NCI-H1092 treated with DMSO at 0.1 percent for 48 hours (cell line): Measurements from ENCODE around the gene VPS50.
A peak's percentile ranks its signal among the peaks of the same experiment; 100 is the strongest.

Experiments
- DNase-seq: peaks from one replicate; lab custom pipeline; 2025; lab: John Stamatoyannopoulos, UW

Gene VPS50, protein sequence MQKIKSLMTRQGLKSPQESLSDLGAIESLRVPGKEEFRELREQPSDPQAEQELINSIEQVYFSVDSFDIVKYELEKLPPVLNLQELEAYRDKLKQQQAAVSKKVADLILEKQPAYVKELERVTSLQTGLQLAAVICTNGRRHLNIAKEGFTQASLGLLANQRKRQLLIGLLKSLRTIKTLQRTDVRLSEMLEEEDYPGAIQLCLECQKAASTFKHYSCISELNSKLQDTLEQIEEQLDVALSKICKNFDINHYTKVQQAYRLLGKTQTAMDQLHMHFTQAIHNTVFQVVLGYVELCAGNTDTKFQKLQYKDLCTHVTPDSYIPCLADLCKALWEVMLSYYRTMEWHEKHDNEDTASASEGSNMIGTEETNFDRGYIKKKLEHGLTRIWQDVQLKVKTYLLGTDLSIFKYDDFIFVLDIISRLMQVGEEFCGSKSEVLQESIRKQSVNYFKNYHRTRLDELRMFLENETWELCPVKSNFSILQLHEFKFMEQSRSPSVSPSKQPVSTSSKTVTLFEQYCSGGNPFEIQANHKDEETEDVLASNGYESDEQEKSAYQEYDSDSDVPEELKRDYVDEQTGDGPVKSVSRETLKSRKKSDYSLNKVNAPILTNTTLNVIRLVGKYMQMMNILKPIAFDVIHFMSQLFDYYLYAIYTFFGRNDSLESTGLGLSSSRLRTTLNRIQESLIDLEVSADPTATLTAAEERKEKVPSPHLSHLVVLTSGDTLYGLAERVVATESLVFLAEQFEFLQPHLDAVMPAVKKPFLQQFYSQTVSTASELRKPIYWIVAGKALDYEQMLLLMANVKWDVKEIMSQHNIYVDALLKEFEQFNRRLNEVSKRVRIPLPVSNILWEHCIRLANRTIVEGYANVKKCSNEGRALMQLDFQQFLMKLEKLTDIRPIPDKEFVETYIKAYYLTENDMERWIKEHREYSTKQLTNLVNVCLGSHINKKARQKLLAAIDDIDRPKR

DNA sequence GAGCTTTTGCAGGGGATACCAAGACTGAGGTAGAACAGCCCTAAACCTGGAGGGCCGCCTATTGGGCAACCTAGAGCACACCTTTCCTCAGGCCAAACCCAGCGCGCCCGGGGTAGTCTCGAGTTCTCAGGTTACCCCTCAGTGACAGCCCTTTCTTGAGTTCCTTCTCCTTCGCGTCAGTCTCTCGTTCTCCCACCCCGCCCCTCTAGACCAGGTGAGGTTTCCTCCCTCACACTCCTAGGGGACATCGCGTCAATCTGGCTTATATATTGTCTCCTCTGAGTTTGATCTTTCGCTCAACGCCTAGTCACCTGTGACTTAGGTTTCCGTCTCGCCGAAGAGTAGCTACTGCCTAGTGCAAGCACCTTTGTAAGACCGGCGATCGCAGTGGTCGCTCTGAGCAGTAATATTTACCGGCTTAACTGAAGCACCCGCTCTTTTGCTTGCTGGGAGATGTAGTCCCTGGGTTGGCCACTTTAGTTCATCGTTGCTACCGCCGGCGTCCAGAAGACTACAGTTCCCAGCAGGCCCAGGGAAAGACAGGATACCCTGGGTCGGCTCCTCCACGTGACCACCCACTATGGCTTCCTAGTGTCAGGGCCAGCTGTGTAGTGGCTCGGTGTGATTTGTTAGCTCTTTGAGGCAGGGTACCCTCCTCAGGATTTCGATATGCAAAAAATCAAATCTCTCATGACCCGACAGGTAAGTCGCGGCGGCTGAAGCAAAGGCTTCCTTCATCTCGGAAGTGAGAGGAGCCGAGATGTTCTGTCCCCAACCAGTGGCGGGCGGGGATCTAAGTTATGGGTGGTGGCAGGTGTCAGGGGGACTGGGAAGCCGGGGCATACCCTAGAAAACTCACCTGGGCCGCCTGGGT lies at the start of gene VPS50:
VPS50 (plus strand) TSS at position 568 of the 874 bp plus-strand sequence; CDS start at position 670, 102 bp downstream.
- peak; percentile 99 for DNase-seq

DNA sequence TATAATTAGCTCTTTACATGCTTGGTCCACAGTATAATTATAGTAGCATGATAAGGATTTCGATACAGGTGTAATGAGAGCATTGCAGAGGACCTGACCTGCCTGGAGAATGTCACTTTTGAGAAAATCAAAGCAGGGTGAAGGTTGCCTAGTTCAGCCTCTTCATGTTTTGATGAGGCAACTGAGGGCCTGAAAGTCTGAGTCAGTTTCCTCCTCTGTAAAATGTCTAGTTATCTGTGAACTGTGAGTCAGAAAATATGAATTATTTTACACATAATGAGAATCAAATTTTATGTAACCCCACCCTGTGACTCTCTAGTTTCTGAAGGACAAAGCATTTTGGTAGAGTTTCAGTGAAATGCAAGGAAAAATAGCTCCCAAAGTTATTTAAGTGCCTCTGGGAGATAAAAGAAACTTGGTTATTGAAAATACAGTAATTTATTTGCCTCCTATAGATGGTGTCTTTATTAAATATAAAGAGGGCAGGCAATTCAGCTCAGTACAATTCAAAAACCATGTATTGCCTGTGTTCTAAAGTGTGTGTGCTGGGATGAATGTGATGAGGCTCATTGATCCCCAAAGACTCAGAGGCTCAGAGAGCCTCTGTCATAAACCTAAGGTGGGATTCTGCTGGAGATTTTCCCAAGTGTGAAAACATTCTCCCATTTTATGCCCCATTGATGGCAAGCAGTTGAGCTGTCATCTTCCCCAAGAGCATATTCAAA lies 46.7 kb upstream of the VPS50 start:
- DNase-seq = no peak

DNA sequence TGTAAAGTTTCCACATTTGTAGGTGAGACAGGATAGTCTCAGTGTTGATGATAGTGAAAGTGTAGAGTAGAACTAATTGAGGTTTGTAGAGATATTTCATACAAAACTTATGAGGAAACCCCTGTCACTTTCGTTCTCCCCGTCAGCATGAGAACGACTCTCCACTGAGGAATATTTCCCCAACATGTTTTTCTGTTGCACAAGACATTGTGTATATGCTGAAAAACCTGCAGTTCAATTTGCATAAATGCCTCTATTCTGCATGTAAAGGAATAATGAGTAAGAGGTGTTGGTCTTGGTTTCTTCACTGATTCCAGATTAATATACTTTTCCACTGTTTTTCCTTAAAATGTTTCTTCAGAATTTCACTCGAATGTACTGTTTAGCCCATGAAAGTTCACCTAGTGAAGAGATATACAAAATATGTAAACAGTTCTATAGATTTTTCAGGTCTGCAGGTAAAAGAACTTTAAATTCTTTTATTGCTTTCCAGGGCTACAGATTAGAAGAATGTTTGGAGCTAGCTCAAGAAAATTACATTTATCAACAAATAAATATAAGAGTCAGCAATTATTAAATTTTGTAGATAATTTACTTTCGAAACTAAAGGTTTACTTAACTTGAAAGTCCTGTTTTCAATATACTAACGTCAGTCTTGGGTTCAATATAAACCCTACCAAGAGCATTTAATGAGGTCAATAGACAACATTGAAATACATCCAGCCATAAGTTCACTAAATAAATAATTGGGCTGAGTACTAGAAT lies 43.1 kb upstream of the VPS50 start:
- no peak for DNase-seq

DNA sequence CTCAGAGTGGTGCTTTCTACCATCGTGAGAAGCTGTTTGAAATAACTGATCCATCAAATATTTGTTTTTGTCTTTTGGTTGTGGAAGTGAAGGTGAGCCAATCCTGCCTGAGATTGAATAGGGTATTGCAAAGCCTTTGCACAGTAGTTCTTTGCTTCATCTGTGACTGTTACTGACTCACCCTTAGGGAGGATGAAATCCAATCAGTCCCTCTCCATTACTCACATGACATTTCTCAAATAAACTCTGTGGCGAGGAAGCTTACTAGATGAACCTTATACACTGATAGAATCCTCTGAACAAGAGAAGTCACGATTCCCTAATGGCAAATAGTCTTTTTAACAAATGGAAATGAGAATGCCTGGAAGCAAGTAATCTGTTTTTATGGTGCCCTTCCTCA lies 37.8 kb upstream of the VPS50 start:
- no peak for DNase-seq

DNA sequence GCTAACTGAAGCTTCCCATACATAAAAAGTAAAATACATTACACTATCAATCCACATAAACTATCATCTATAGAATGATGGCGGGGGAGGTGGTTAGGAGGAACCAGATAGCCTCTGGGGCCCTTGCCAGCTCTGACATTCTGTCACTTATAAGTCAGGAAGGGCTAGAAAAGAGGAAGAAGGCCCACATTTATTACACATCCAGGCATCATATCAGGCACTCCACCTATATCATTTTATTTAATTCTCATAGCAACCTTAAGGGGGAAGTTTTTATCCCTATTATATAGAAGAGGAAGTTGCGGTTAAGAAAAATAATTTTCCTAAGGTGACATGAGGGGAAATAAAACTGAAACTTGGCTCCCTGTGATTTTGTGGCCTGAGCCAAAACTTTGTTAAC lies 35.8 kb upstream of the VPS50 start:
- DNase-seq = no peak

DNA sequence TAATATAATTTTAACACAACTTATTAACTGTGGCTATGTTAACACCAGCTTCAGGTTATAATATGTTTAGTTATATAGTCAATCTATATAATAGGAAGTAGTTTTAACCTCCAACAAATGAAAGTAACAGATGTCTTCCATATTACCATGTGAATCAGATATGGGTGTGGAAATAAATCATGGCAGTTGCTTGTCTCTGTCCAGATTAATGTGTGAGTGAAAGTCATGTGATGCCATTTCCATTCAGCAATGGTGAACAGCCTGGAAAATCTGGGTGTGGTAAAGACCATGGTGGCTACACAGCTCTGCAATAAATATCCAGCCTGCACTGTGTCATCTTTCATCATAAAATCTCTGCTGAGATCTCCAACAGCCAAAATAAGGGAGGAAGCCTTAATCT lies 33.7 kb upstream of the VPS50 start:
- no peak for DNase-seq

DNA sequence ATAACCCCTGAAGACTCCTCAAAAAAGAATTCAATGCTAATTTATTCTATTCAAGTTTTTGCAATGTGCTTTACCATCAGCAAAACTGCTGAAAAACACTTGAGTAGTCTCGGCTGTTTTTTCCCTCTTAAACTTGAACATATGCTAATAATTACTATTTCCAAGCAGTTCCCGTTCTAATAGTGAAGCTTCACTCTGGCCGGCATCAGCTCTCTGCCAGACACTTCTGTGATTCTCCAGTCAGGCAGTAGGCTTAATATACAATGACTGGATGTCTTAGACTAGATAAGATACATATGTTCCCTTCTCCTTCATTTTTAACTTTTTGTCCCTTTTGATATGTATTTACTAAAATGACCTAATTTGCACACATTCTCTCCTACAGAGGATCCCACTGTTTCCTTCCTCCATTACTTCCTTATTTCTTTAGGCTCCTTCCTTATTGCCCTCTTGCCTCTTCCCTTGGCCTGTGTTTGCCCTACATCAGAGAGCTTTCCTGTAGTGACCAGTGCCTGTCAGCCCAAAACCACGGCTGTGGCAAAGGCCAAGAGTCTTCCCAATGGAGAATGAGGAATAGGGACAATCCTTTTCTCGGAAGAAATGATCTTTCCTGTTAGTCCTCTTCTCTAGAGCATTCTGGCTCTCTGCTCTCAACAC lies 29.4 kb upstream of the VPS50 start:
- DNase-seq = peak; percentile 32

DNA sequence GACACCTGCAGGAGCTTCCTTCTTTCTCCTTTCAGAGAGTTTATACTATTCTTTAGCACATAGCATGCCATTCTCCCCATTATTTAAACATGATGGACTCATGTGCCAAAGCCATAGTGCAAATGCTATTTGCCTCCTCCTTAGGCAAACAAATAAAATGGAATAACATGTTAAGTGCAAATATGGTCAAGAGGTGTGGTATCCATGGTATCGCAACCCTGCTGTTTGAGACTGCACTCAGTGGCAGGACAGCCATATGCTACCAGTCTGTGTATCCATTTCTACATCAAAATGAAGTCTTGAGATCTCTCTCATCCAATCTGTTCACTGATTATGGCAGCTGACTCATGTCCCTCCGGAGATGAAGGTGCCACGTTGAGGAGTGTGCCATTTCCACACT lies 28.7 kb upstream of the VPS50 start:
- peak; percentile 97 for DNase-seq

DNA sequence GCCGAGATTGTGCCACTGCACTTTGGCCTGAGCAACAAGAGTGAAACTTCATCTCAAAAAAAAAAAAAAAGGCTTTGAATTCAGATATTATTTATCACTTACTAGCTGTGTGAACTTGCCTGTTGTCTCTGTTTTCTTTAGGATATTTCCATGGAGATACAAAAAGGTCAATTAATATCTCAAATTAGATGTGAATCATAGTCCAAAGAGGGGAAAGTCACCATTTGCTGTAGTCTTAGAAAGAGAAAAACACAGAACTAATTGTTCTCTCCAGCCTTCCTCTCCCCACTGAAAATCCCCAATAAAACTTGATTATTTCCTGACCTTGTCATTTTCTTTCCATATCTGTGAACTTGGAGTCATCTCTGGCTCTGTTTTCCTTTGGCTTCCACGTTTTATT lies 27.1 kb upstream of the VPS50 start:
- DNase-seq = no peak

DNA sequence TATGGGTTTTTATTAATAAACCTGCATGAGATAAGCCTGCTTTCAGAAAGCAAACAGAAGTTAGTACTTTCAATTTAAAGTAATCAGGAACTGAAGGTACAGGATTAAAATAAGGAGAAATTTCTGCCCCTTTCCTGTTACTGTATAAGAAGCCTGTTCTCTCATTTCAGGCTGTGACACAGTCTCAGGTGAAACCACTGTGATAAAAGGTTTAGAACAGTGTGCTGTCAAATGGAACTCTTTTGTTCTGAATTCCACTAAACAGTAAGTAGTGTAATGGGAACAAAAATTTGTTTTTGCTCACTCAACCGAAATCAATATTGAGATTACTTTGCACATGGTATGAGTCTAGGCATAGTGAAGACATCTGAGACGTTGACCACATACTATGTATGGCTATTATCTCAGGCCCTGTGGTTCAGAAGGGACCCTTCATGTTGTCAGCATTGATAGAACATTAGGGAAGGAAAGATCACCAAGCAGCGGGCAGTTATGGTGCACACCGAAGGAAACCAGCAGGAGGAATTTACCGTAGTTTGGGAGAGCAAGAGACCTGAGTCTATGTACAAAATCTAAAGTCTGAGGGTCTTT lies 20.8 kb upstream of the VPS50 start:
- DNase-seq = no peak

DNA sequence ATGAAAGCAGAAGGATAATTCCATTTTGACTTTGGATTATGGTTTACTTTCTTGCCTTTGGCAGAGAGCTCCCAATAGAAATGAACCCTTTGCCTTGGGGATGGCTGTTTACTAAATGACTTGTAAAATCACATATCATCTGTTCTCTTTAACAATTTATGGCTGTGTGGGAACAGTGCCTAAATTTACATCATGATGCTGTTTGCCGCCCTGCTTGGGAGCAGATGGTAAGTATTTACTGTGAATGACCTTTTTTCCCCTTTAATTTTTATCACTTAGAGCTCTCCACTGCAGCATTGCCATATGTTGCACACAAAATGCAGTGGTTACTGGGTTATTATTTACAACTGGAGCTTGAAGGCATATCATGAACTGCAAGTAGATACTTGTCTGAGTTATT lies 19.3 kb upstream of the VPS50 start:
- DNase-seq = peak; percentile 96

DNA sequence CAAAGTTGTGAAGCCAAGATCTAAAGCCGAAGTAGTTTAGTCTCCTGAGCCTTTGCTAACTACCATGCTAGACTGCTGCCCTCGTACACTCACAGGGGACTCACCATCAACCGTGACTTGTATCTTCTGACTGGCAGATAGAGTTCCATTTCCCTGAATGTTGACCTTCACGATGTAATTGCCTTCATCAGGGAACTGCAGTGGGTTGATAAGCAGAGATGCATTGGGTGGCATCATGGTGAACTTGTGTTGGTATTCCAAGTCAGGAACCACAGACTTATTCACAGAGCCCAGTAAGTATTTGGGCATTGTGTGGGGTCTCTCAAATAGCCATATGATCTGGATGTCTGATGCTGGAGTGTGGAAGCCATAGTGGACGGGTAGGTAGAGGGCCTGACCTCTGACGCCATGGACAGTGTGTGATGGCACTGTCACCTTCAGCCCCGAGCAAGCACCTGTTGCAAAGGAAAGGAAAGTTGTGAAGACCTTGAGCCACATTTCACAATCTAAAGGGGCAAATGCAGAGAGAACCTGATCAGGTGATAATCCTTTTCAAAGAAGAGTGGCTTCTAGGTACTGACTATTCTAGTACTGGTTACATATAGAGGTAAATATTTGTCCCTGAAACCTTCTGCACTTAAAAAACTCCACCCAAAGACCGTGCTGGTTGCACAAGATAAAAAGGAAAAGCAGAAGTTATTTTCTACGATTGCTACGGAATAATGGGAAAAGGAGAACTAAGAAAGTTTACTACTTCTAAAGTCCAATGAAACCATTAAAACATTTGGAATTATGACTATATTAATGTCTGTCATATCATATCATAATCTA lies 13.0 kb upstream of the VPS50 start:
- DNase-seq = no peak

DNA sequence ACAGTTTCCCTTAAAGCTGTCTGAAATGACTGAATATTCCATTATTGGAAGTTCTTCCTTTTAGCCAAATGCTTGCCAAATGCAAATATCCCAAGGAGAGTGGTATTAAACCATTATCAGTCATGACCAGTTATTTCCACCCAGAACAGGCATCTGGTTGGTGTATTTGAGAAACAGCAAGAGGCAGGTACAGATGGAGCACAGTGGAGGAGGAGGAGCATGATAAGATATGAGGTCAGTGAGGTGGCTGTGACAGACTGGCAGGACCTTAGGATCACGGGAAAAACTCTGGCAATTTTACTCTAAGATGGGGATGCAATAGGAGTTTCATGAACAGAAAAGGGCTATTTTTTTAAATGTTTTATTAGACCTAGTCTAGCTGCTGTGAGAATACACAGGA lies 12.3 kb upstream of the VPS50 start:
- DNase-seq = no peak

DNA sequence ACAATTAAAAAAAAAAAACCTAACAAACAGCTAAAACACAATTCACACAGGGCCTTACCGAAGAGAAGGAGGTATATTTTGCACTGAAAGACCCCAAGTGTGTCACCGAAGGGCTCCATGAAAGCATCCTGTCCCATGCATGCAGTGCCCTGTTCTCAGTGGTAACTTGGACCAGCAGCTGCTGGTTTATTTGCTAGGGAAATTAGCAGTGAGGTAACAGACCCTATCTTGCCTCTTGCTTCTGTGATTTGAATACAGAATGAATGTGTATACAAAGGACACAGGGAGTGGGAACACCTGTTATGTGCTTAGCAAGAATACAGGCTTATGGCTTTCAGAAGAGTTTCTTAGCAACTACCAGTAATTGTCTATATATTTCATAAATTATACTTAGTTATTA lies 5.9 kb upstream of the VPS50 start, which contains the start of gene HEPACAM2:
HEPACAM2 (minus strand) TSS at position 160 of the 400 bp plus-strand sequence.
- DNase-seq = peak; percentile 95

DNA sequence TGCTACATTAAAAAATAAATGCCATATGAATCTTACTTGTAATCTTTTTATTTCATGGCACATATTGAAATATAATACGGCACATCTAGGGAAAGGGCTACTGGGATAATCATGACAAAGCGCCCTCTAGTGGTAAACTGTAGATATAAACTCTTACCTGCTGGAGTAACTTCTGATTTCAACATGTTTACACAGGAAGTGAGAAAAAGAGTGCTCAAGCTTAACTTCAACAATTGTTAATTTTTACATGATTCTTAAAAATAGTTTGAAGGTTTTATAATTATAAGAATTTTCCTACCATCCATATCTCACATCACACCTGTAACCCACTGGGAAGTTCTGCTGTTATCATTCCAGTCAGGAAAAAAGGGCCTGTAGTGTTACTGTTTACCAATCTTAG lies 3.9 kb upstream of the VPS50 start:
- peak; percentile 90 for DNase-seq

DNA sequence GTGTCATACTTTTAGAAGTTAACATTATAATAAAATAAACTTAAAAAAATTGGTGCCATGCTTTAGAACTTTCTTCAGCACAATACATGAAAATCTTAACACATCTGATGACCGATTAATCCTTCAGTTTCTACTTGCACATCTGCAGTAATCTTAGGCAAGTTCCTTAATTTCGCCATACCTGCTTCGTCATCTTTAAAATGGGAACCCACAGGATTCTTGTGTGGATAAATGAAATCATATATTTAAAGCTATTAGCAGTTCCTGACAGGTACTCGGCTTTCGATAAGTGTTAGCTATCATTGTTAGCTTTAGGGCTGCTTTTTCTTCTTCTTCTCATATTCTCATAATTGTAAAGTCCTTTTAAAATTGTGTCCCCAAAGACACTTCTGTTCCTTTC lies 907 bp upstream of the VPS50 start:
- DNase-seq = no peak

DNA sequence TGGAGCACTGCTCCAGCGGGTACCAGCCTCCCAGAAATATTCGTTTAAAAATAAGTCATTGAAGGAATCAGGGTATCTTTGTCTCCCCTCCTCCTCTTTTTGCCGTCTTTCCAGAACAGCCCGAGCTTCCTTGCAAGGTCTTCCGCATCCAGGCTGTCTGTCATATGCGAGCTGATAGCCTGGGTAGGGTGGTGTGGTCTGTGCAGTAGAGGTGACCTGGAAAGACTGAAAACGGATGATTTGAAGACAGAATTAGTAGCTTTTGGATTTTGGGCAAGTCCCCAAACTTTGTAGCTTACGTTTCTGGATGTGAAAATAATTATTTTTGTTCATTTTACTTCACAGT lies 480 bp downstream of the VPS50 start:
- no peak for DNase-seq

DNA sequence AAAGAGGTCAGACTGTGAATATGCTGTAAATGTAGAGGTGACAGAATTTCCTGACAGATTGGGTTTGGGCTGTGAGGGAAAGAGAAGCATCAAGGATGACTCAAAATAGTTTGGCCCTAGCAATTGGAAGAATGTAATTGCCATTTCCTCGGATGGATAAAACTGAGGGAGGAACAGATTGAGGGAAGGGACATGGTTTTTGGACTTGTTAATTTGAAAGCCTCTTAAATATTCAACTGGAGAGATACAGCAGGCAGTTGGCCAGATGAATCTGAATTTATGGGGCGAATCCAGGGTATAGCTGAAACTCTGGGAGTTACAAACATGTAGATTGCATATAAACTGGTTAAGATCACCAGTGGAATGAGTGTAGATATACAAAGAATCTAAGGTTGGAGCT lies 3.4 kb downstream of the VPS50 start:
- DNase-seq = no peak

DNA sequence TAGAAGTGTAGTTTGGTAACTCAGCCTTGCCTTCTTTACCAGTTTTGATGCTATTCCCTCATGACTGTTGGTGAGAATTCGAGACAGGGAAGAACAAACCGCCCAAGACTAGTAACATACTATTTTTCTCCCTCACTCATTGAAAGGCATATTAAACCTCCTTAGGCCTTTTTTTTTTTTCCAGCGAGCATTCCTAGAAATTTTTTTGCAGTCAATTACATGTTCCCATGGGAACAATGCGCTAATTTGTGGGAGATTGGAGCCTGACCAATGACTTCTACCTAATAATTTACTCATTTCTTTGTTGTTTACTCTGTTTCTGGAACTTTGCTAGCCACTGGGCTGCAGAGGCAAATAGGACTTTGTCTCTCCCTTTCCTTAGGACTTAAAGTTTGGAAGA lies 6.0 kb downstream of the VPS50 start:
- no peak for DNase-seq
